HTERT RPE-1 (cell line): ENCODE measurements around the gene TCAF1.
"Not testable (repeated sequence)": the region's sequence is repeated elsewhere in the genome, so short reads cannot be mapped to it uniquely, and the experiment has no call there.

Experiments used
- in situ Hi-C: fragments of 300-500 bp; cut with MboI; formaldehyde crosslinking; loops from 4 replicates; pipeline ENCODE4 v1.14.3; 2020; ENCODE audit warnings: low sequenced_read_pairs

TCAF1 gene

DNA sequence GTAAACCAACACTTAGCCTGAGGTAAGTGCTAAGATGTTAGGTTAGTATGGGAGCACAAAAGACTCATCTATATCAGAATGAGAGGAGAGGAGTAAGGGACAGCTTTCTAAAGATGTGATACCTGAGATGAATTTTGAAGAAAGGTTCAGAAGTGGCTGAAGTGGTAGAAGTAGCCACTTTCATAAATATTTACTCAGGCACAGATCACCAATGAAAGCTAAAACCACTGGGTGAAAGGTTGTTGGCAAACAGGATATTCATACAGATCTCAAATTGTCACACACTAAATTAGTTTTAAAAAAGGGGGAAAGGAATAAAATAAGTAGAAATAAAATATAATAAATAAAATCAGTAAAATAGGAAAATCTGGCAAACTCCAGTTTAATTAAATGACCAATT, 30.4 kb downstream of the TCAF1 start:
- in situ Hi-C loops, result not testable (repeated sequence)

GRCh38 chr7:143857994-143858393, 44.0 kb downstream of the TCAF1 start:
- in situ Hi-C loops, result not testable (repeated sequence)

- in situ Hi-C loops, result not testable (repeated sequence)
Measured at GRCh38 chr7:143855443-143855842, 46.5 kb downstream of the TCAF1 start.

DNA sequence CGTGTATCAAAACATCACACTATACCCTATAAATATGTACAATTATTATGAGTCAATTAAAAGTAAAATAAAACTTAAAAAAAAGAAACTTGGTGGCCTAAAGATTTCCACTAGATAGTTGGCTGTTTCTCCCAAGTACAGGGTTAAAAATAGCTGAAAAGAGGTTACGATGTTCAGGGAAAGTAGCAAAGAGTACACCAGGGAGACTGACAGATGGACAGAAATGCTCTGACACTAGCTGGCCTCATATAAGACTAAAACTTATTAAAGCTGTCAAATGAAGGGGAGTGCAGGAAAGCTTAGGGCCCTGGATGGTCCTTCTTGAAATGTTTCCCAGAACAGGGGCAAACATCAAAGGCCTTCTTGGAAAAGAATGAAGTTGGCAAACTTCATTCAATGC, 51.3 kb downstream of the TCAF1 start:
- in situ Hi-C loops, result no loop called here

GRCh38 chr7:143849785-143850479, 52.0 kb downstream of the TCAF1 start:
- in situ Hi-C loops, result no loop called here

DNA sequence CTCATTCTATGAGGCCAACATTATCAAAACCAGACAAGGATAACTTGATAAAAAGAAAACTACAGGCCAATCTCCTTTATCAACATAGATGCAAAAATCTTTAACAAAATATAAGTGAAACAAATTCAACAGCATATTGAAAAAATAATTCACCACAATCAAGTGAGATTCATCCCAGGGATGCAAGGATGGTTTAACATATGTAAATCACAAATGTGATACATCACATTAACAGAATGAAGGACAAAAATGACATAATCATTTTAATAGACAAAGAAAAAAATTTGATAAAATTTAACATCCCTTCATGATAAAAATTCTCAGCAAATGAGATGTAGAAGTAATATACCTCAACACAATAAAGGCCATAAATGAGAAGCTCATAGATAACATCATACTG, 53.8 kb downstream of the TCAF1 start:
- in situ Hi-C loops, result no loop called here

GRCh38 chr7:143846692-143847091, 55.3 kb downstream of the TCAF1 start:
- in situ Hi-C loops, result no loop called here

- in situ Hi-C loops, result not testable (repeated sequence)
Measured at GRCh38 chr7:143841696-143842095, 60.3 kb downstream of the TCAF1 start.

- in situ Hi-C loops, result not testable (repeated sequence)
Measured at GRCh38 chr7:143840062-143840461, 61.9 kb downstream of the TCAF1 start.

DNA sequence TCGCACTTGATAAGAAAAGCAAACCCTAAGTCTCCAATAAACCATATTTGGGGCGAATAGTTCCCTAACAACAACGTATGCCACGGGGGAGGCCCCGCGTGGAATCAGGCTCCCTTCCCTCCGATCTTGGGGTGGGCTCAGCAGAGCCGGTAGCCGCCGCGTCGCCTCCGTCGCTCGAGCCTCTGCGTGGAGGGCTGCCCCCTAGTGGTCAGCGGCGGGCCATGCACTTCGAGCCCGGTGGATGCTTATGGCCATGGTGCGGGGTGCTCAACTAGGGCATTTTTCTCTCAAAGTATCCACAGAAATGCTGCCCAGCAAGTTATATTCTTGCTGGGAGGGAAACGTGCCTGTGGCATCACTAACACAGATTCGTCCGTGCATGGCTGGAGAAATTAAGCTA, 64.8 kb downstream of the TCAF1 start:
- in situ Hi-C loops, result not testable (repeated sequence)

DNA sequence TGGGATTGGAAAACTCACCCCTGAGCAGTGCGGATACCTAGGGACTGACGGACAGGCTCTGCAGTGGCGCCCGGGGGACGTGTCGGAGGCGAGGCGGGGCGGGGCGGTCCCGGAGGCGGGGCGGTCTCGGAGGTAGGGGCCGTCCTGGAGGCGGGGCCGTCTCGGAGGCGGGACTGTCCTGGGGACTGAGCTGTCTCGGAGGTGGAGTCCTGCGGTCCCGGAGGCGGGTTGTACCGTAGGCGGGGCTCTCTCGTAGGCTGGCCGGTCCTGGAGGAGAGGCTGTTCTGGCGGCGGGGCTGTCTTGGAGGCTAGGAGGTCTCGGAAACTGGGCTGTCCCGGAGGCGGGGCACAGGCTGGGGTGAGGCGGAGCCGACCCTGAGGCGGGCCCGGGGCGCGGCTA, 65.4 kb downstream of the TCAF1 start:
- in situ Hi-C loops, result not testable (repeated sequence)

DNA sequence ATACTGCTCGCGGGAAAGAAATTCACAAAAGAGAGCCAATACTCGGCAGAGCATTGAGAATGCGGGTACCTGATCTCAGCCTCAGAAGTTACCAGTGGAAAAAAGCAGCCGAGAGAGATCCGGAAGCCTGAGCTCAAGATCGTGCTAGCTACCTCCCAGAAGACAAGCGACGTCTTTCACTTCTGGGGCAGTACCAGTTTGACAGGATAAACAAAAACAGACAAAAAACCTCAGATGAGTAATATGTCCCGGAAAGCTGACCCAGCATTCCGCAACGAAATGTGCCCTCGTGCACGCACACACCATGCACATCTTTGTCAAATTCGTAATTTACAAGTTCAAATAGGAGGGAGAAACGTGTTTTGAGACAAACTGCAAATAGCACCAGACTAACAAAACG, 65.9 kb downstream of the TCAF1 start:
- in situ Hi-C loops, result not testable (repeated sequence)

DNA sequence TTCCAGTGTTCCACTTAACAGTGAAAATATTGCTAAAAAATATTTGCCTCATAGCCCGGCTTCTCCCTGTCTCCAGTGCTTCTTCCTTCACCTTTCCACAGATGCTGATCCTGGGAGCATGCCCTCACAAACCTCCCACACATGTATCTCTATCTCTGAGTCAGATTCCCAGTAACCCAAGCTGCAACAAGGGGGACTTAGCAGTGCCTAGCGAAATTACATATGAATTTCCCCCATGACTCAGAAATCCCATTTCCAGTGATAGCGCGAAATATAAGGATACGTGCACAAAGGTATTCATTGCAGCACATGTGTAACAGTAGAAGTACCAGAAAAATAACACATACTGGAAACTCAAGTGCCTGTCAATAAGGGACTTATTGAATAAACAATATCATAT, 75.4 kb downstream of the TCAF1 start:
- in situ Hi-C loops, result not testable (repeated sequence)

DNA sequence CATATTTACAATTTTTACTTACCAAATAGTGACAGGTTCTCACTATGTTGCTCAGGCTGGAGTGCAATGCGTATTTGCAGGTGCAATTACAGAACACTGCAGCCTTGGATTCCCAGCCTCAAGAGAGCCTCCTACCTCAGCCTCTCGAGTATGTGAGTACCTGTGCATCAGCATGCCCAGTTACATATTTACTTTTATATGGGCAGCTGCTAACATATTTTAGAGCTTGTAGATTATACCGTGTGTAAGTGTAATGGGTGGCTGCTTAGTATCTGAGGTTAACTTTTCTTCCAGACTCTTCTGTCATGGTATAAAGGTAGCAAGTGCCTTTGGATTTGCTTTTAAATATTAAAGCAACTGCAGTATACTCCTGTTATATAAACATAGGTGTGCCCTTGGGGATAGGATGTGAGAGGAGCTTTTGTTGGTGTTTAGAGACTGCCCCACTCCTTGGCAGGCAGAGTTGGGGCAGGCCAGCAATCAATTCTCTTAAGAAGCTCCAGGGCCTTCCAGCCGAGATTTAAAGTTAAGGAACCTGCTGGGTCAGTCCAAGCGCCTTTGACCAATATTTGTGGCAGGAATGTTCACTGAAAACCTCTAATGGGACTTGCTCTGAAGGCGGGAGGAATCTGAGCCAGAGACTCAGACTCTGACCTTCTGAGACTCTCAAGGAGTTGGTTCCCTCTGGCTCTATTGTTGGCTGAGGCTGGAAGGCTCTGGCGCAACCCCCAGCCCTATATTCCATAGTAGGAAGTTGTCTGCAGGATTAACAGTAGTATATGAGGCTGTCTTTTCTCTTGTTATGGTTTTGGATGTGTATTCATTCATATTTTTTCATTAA, 77.5 kb downstream of the TCAF1 start:
- in situ Hi-C loops, result not testable (repeated sequence)

DNA sequence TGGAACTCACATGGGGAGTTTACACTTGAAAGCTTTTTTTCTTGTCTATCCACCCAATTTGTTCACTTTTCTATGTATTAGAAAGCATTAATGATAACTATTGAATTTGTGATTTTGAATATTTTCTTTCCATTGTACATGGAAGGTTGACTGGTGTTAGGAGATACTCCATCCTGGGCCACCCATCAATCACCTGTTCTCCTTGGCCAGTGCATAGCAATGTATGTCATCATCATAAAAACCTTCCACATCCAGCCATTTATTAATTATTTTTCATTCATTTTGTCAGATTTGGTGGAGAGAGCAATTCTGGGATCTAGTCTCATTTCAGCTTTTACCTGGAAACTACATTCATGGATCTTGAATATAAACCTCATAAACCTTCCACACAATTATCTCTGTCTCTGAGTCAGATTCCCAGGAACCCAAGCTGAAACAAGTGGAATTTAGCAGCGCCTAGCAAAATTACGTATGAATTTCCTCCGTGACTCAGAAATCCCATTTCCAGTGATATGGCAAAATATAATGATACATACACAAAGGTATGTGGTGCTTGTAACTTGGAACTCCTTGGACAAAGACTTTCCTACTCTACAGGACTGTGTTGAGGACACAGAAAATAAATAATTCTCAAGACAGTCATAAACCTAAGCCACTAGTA, 78.2 kb downstream of the TCAF1 start:
- in situ Hi-C loops, result not testable (repeated sequence)

DNA sequence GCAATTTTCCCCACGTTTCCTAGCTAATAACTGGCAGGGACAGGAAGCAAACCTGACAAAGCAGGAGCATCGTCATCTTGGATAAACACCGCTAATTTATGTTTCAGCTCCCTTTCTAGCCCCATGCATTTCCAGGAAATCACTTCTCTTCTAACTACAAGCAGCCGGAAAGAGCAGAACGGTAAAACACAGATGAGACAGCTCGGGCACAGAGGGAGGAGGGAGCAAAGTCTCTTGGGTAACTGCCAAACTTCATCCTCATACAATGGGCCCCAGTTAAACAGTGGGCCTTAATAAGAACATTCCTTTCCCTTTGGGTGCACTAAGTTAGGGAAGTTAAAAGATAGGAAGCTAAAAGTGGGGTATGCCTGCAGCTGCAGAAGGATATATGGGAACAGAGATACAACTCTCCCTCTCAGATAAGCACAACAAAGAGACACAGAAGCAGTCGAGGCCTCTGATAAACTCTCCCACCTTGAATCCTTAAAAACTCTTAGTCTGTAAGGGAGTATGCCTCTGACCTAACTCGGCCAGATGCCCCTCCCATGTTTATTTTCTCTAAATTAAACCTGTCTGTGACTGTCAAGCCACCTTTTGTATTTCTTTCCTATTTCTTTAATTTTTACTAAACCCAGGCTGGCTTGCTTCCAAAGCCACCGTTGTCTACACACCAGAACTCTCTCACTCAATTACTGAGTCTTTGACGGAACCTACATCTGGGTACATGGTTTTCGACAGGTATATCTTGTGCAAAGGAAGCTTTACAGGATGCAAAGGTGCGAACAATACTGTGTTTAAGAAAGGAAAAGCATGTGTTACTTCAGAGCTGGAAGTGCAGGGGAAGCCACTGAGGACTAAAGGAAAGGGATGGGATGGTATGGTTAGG, 80.3 kb downstream of the TCAF1 start:
- in situ Hi-C loops, result not testable (repeated sequence)

- in situ Hi-C loops, result not testable (repeated sequence)
Measured at GRCh38 chr7:143817873-143818272, 84.1 kb downstream of the TCAF1 start.

DNA sequence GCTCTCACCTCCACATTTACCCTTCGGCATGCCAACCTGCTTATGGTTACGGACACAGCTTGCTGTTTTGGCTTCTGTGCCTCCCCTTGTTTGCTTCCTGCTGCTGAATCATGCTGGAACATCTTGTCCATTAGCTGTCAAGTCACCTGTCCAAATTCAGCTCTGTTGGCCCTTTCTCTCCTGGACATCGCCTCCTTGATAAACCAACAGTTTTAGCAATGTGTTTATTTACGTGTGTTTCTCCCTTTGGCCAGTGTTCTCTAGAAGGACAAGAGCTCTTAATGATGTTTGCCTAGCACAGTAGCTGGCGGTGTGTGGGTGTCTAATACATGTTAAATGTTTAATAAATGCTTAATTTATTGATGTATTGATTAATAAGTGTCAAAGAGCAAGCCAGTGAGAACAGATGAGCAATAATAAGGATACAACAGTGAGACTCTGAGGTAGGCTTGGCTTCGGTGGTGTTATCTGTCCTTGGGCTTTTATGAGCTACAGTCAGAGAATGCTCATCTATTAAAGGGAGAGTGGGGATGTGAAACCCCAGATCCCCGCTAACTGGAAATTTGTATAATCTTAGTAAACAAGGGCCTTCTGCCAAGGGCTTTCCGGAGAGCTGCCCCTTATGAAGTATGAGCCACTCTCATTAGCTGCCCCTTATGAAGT, 85.4 kb downstream of the TCAF1 start:
- in situ Hi-C loops, result not testable (repeated sequence)

DNA sequence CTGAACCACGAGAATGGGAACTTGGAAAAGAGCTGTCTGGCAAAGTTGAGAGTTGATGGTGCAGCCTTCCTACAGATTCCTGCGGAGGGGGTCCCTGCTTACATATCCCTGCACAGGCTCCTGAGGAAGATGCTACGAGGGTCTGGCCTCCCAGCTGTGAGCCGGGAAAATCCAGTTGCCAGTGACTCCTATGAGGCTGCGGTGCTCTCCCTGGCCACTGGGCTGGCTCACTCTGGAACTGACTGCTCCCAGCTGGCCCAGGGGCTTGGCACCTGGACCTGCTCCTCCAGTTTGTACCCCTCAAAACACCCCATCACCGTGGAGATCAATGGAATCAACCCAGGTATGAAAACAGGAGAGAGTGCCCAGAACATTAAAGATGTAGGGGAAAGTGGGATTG, 91.3 kb downstream of the TCAF1 start:
- in situ Hi-C loops, result not testable (repeated sequence)

DNA sequence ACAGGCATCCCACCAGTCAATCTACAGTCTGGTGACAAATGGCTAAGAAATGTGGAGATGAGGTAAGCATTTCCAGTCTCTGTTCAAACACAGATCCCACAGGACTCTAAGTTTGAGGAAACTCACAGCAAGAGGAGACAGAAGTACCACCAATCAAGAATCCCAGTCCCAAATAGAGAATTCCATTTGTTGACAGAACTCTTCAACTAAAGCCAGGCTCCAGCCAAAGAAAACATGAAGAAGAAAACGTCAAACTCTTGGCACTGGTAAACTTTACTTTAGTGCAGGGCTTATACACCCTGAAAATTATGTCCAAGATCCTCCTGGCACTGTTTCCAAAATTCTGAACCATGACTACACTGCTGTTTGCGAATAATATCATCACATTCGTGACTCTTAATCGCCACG, 95.3 kb downstream of the TCAF1 start:
- in situ Hi-C loops, result not testable (repeated sequence)
